NCI-H510A treated with DMSO at 0.1 percent for 48 hours (cell line): ENCODE results near the gene SUCLG2.

Experiments used
- DNase-seq: peaks from one replicate; lab custom pipeline; 2025; lab: John Stamatoyannopoulos, UW

SUCLG2 gene, protein sequence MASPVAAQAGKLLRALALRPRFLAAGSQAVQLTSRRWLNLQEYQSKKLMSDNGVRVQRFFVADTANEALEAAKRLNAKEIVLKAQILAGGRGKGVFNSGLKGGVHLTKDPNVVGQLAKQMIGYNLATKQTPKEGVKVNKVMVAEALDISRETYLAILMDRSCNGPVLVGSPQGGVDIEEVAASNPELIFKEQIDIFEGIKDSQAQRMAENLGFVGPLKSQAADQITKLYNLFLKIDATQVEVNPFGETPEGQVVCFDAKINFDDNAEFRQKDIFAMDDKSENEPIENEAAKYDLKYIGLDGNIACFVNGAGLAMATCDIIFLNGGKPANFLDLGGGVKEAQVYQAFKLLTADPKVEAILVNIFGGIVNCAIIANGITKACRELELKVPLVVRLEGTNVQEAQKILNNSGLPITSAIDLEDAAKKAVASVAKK

DNA sequence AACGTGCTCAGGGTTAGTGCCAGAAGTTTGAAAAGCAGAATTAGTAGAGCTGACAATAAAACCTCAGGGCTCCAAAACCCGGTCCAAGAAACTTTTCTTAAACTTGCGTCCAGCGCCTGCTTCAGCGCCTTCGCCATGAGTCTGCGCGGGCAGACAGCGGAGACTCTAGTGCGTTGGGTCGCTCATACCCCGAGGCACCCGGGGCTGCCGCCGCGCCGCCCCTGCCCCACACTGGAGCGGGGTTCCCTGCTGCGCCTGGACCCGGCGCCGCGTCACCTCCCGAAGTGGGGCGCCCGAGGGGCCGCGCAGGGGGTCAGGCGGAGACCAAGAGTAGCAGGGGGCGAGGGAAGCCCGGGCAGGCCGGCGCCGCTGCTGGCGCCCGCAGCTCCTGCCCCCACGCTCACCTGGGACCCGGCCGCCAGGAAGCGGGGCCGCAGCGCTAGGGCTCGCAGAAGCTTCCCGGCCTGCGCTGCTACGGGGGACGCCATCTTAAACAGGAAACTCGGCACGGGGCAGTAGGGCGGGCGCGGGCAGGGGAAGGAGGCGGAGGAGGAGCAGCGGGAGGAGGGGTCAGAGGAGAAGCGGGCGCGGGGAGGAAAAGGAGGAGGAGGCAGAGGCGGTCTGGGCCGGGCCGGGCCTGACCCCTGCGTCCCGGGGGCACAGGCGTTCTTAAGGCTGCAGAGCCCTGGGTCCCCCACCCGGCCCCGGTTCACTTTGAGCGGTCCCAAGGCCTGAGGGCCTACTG lies at the start of gene SUCLG2:
SUCLG2 (minus strand) TSS at position 514 of the 745 bp plus-strand sequence; CDS start at position 488, 26 bp downstream.
- DNase-seq, result peak; percentile 75

GRCh38 chr3:67700596-67700995 lies 46.2 kb upstream of the SUCLG2 start:
- no peak for DNase-seq

GRCh38 chr3:67699882-67700281 lies 45.5 kb upstream of the SUCLG2 start:
- no peak for DNase-seq

DNA sequence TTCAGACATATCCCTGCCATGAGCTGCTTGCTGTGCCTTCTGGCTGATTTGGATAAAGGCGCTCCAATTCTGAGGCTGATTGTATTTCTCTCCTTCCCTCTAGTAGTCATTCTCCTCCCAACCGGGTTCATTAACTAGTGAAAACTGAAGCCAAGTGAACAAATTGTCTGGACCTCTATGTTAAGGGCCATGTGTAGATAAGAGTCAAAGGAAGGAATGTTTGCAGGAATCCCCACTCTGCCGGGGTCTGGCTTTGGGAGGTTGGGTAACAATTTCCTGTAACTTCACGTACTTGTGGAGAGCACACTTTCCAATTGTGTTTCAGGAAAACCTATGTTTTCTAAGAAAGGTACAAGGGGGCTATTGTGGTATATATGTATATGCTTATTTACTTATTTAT lies 38.2 kb upstream of the SUCLG2 start:
- no peak for DNase-seq

DNA sequence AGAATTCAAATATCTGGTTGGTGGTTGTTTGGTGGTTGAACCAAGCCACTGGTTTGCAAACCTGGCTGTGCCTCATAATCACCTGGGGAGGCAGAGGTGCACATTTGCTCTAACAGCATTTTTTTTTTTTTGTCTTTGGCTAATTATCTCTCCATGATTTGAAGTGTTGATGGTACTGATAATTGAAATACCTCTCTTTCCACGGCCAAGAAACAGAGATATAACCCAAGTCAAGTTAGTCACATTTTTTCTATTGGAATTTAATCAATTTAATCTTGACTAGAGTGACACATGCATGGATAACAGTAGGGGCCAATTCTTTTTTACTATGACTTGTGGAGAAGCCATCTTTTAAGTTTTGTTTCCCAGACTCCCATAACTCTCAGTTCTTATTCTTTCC lies 37.5 kb upstream of the SUCLG2 start:
- no peak for DNase-seq

DNA sequence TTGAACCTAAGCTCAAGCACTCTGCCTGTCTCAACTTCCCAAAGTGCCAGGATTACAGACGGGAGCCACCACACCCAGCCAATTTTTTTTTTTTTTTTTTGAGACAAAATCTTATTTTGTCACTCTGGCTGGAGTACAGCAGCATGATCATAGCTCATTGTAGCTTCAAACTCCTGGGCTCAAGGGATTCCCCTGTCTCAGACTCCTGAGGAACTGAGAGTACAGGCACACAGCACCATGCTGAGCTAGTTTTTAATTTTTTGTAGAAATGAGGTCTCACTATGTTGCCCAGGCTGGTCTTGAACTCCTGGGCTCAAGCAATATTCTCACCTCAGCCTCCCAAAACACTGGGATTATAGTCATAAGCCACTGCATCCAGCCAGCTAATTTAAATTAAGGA lies 36.8 kb upstream of the SUCLG2 start:
- DNase-seq, result no peak

- no peak for DNase-seq
Observed at GRCh38 chr3:67689806-67690205, 35.4 kb upstream of the SUCLG2 start.

DNA sequence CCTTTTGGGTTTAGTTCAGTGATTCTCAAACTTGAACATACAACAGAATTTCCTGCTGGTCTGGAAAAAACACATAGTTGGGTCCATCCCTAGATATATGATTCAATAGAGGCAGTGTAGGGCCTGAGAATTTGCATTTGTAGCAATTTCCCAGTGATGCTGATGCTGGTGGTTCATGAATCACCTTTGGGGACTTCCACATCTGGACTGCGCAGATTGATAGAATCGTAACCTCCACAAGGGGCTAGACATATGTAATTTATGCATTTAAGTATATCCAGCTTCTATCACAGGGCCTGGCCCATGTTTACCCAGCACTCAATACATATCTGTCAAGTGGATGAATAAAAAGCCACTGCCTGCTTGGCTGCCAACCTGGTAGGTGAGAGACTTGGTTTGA lies 33.8 kb upstream of the SUCLG2 start:
- DNase-seq, result peak; percentile 33

DNA sequence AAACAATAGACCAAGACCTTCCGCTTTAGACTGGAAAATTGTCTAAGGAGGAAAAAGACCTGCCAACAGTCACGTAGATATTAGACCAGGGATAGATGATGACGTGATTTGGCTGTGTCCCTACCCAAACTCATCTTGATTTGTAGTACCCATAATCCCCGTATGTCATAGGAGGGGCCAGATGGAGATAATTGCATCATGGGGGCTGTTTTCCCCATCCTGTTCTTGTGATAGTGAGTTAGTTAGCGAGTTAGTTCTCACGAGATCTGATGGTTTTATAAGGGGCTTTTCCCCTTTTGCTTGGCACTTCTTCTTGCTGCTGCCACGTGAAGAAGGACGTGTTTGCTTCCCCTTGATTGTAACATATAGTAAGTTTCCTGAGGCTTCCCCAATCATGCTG lies 31.7 kb upstream of the SUCLG2 start:
- DNase-seq, result no peak

GRCh38 chr3:67685499-67685898 lies 31.1 kb upstream of the SUCLG2 start:
- no peak for DNase-seq

GRCh38 chr3:67684211-67684610 lies 29.8 kb upstream of the SUCLG2 start:
- no peak for DNase-seq

DNA sequence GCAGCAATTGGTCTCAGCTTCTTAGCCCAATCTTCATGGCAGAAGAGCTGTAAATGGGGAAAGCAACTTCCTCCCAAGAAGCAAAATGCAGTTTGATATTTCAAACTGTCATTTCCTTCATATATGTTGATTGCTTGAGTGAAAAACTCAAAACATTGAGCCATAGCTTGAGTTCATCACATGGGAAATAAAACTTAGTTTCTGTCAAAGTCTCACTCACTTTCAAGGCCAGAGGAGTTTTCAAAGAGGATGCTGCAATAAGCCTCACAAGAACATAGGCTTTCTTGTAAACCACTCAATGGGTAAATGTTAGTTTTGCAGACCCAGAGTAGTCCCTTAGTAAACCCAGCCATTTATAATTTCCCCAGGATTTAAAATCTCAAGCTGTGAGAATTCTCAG lies 29.1 kb upstream of the SUCLG2 start:
- DNase-seq, result no peak

DNA sequence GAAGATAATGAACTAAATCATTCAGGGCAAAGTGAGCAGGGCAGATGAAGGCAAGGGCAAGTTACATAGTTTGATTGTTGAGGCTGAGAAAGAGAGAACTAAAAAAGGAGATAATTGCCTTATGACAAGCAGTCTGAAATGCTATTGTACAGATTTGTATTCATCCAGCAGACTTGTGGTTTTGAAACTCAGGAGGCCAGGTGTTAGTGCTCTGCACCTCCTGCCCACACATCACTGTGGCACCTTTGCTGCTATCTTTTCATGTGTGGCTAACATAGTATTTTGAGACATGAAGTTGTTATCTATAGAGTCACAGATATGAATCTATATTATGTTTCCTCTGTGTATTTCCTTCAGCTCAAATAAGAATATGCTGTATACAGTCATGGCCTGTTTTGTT lies 24.3 kb upstream of the SUCLG2 start:
- peak; percentile 64 for DNase-seq

GRCh38 chr3:67674055-67674454 lies 19.6 kb upstream of the SUCLG2 start:
- DNase-seq, result no peak

GRCh38 chr3:67662733-67663132 lies 8.3 kb upstream of the SUCLG2 start:
- DNase-seq, result no peak

- no peak for DNase-seq
Observed at GRCh38 chr3:67661089-67661488, 6.7 kb upstream of the SUCLG2 start.

- no peak for DNase-seq
Observed at GRCh38 chr3:67657192-67657591, 2.8 kb upstream of the SUCLG2 start.

DNA sequence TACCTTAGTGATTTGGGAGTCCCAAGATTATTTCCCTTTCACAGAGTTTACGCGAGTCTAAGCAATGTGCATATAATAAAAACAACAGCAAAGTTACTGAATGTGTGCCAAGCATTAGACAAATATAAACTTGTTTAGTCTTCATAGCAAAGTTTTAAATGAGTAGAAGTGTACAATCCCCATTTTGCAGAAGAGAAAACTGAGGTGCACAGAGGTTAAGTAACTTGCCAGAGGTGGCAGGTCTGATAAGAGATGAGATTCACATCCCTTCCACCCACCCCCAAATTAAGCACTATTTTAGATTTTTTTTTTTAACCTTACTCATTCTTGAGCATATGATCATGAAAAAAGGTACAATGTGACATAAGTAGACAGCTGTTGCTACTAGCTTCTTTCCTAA lies 2.2 kb upstream of the SUCLG2 start:
- no peak for DNase-seq

DNA sequence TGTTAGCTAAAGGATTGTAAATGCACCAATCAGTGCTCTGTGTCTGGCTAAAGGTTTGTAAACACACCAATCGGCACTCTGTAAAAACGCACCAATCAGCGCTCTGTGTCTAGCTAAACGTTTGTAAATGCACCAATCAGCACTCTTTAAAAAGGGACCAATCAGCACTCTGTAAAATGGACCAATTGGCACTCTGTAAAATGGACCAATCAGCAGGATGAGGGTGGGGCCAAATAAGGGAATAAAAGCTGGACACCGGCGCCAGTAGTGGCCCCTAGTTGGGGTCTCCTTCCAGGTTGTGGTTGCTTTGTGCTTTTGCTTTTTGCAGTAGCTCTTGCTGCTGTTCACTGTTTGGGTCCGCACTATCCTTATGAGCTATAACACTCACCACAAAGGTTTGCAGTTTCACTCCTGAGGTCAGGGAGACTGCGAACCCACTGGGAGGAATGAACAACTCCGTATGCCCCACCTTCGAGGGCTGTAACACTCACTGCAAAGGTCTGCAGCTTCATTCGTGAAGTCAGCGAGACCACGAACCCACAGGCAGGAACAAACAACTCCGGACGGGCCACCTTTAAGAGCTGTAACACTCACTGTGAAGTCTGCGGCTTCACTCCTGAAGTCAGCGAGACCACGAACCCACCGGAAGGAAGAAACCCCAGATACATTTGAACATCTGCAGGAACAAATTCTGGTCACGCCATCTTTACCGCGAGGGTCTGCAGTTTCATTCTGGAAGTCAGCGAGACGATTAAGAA lies 1.1 kb upstream of the SUCLG2 start:
- no peak for DNase-seq

- no peak for DNase-seq
Observed at GRCh38 chr3:67654844-67655177, 399 bp upstream of the SUCLG2 start.

GRCh38 chr3:67653425-67654098 lies 850 bp downstream of the SUCLG2 start:
- DNase-seq, result peak; percentile 12

- no peak for DNase-seq
Observed at GRCh38 chr3:67650084-67650483, 4.3 kb downstream of the SUCLG2 start.
